ENCODE measurements around the gene TMEM132C. TPM values are rescaled to one million over a fixed set of nuclear protein-coding genes. Genes with fewer than 3 reads are reported as not detected.

TMEM132C gene
- total and polyA plus RNA-seq, 2 donors (not counting 3 experiments of a cell fraction or from before 2014, with no cell fraction given), result not detected

- Histone ChIP-seq H3K27me3 (ENCODE audit: control insufficient read depth in 2 of 2, insufficient read depth in 2 of 2, low read length in 2 of 2) (no peaks in the 10 kb centered on the region), H3K9ac (replicated peaks; ENCODE audit: extremely low read depth, insufficient read depth, low read length) (no peak overlapping the region), H3K9me1 (replicated peaks; ENCODE audit: control insufficient read depth, extremely low read depth, insufficient read depth, low read length) (no peaks in the 10 kb centered on the region), H3K27ac (ENCODE audit: insufficient read depth, low read depth, low read length) (no peak overlapping the region), H3K36me3 (ENCODE audit: control insufficient read depth in 2 of 2, extremely low read depth in 1 of 2, insufficient read depth in 2 of 2, low read length in 2 of 2) (no peaks in the 10 kb centered on the region), H3K79me2 (ENCODE audit: control insufficient read depth, insufficient read depth, low read length) (no peaks in the 10 kb centered on the region), H3K4me3 (replicated peaks in 1 of 3; ENCODE audit: insufficient read depth in 1 of 3, low read depth in 1 of 3, low read length in 3 of 3) (no peak overlapping the region), H3K4me1 (ENCODE audit: control insufficient read depth, extremely low read depth, insufficient read depth, low read length) (no peaks in the 10 kb centered on the region), H3K9me3 (replicated peaks; ENCODE audit: control insufficient read depth, insufficient read depth, low read length) (peaks cover 5% of the 10 kb centered on the region), H3K4me2 (ENCODE audit: insufficient read depth, low read length) (no peak overlapping the region), H4K20me1 (replicated peaks; ENCODE audit: control insufficient read depth, extremely low read depth, insufficient read depth, low read length) (no peaks in the 10 kb centered on the region), H2AFZ (ENCODE audit: low read depth, low read length) (no peak overlapping the region)
- no peak for DNase-seq (ENCODE audit: low read depth, low spot score)
- TF ChIP-seq GATA2 (IDR thresholded peaks at IDR 0.05; ENCODE audit: insufficient read depth, insufficient read length, low read depth, low read length) (no peak), MYC (IDR thresholded peaks at IDR 0.05; ENCODE audit: low read depth, low read length) (no peak), CTCF (IDR thresholded peaks at IDR 0.05; ENCODE audit: extremely low read depth in 1 of 2, insufficient read depth in 1 of 2, low read depth in 1 of 2, low read length in 2 of 2) (no peak), POLR2AphosphoS5 (IDR thresholded peaks at IDR 0.05; ENCODE audit: insufficient read depth, low read depth, low read length) (no peak), POLR2A (IDR thresholded peaks at IDR 0.05; ENCODE audit: low read depth, low read length) (no peak), EZH2 (IDR thresholded peaks at IDR 0.05; ENCODE audit: borderline replicate concordance, low read depth, low read length, severe bottlenecking) (no peak), JUN (IDR thresholded peaks at IDR 0.05; ENCODE audit: borderline replicate concordance, insufficient read depth, insufficient read length, low read depth) (no peak), FOS (IDR thresholded peaks at IDR 0.05; ENCODE audit: borderline replicate concordance, insufficient read depth, low read length) (no peak), MAX (IDR thresholded peaks at IDR 0.05; ENCODE audit: insufficient read depth, insufficient read length) (no peak)
- dilution Hi-C loops (cut with MboI; ENCODE audit: extremely low pct_ligation_motif_present, low sequenced_read_pairs) (no loop called here), intact Hi-C loops (cut with micrococcal nuclease) (no loop called here)
- no peak for FAIRE-seq
- CTCF ChIA-PET, result no interaction called here
- BruUV-seq (replicated peaks), result no TSS peak
- POLR2A ChIA-PET, result no interaction called here
These were observed 305.2 kb downstream of the TMEM132C start for GRCh38 chr12:128571906-128572810.

Data from endothelial cell of umbilical vein (primary cell).